Measurements from ENCODE around the gene ATG2A.

GRCh38 chr11:64905516-64906313, 11.3 kb downstream of the ATG2A start:
- TF ChIP-seq POLR2A (IDR thresholded peaks at IDR 0.05; ENCODE audit: borderline replicate concordance, extremely low read depth, insufficient read depth, insufficient read length) (no peak), CTCF (IDR thresholded peaks at IDR 0.05 in 2 of 3, conservative IDR thresholded peaks at IDR 0.05 in 1 of 3; ENCODE audit: borderline replicate concordance in 1 of 3, insufficient read depth in 1 of 3, low read depth in 2 of 3, low read length in 2 of 3) (no peak), MAX (IDR thresholded peaks at IDR 0.05) (no peak)

All from HCT116 (cell line).